HG03095 (cell line): ENCODE measurements around the gene DSTN.

Experiments used
- ATAC-seq: cut with Tn5 transposase; IDR thresholded peaks from one replicate; pipeline ENCODE4 v1.9.1; 2021; ENCODE audit warnings: moderate library complexity; ENCODE audit not compliant: unreplicated experiment

DSTN gene

DNA sequence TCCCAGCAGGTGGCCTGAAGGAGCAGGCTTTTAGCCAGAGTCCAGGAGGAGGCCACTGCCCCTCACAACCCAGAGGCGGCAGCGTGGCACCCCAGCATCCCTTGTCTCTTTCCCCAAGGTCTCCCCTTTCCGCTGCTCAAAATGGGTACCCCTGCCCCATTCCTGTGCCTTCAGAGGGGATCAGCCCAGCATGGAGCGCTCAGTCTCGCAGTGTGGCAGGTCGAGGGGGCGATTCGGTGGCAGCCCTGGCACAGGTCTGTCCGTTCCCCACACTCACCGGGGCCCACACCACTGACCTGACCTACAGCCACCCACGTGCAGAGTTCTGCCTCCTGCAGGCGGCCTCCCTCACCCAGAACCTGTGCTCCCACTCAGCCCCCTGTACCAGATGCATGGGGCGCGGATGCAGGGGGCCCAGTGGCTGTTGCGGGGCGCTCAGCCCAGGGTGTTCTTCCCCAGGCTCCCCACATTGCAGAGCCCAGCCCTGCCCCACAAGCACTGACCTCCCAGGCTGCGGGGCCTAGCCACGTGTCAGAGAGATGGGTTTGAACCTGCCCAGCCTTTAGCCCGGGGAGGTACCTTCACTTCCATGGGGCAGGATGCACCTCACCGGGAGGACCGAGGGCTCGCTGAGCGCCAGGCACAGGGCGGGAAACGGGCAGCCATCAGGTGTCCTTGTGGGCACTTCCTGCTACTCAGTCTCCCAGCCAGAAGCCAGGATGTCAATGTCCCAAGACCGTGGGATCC lies 41.8 kb downstream of the DSTN start:
- ATAC-seq, result no peak

DNA sequence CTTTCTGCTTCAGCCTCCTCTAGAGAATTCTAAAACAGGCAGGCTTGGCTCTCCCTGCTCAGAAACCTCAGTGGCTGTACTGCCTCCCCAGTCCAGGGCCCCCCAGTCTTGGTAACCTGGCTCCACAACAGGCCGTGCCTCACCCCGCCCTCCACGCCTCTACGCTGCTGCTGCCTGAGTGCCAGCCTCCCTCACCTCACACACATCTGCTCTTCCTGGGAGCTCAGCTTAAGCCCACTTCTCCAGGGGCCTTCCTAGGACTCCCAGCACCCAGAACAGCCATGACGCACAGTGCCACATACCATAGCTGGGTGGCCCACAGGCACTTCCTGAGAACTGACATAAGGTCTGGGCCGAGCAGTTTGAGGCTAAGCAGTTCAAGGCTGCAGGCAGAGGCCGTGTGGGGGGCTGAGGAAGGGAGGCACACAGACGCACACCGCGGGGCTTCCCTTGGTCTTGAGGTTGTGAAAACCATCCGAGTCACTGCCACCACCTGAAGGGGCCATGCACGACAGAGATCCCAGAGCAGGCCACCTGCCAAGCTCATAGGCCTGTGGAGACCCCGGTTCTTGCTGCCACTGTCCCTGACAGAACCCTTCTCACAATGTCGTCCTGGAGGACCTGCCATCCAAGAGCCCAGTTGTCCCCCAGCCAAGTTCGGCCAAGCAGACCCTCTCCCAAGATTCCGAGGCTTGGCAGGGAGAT lies 42.6 kb downstream of the DSTN start:
- ATAC-seq, result no peak

DNA sequence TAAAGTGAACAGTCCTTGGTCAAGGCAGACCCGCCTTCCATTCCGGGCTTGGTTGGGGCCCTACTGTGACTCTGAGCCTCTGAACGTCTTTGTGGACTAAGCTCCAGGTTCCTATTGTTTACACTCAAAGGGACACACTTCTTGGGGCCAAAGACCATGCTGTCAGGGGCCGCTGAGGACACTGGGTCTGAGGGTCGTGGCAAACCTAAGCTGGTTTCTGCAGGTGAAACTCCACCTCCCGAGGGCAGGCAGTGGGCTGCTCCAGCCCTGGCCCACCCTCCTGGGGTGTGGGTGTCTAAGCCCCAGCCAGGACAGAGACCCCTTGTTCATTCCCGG lies 43.1 kb downstream of the DSTN start:
- no peak for ATAC-seq

DNA sequence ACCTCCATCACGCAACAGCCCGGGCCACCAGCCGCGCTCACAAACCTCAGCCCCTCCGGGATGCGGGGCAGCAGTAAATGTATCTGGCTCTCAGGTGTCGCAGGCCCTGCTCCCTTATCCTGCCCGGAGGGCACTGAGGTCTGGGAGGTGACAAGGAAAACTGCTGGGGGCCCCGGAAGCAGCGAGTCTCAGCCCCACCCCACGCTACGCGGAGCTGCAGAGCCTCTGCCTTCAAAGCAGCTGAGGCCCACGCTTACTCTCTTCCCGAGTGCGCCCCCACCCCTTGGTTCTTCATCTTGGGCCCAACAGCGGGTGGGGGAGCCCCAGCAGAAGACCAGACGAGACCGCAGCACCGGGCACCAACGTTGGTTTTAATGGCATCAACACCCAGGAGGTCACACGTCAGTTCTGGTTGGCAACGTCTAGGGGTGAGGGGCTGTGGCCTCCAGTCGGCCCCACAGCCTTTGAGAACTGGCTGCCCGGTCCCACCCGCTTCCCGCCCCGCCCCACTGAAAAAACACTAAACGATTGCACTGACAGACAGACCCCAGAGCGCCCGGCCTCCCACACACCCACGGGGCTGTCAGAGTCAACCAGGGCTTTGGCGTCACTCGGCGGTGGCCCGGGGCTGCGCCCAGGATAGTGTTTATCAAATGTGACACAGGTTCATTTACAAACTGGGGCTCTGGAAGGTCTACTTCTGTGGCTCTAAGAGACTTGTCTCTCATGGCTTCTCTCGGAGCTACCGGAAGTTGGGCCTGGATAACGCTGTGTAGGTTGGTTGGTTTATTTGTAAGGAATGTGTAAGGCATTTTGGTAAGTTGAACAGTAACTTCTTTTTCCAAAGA lies 43.7 kb downstream of the DSTN start:
- ATAC-seq, result no peak

DNA sequence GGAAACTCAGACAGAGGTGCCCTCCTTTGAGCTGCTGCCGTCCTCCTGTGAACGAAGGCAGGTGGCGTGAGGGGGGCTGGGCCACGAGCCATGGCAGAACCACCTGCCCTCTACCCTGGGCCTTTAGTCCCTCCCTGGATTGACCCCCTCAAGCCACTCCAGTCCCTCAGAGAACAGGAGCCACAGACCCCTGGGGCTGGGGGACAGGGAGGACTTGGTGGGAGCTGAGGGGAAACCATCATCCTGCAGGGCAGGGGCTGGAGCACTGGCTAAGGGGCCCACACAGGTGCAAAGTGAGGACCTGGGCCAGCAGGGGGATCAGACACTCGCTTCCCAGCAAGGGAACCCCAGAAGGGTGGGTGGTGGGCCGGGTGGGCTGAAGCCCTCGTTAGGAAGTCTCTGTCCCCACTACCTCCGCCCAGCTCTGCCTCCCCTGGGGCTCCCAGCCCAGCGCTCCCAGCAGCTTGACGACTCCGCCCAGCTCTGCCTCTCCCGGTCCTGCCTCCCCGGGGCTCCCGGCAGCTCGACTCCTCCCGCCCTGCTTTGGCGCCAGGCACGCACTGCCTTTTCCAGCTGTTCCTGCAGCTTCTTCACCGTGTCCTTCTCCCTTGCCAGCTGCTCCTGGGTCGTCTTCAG lies 44.4 kb downstream of the DSTN start:
- no peak for ATAC-seq

DNA sequence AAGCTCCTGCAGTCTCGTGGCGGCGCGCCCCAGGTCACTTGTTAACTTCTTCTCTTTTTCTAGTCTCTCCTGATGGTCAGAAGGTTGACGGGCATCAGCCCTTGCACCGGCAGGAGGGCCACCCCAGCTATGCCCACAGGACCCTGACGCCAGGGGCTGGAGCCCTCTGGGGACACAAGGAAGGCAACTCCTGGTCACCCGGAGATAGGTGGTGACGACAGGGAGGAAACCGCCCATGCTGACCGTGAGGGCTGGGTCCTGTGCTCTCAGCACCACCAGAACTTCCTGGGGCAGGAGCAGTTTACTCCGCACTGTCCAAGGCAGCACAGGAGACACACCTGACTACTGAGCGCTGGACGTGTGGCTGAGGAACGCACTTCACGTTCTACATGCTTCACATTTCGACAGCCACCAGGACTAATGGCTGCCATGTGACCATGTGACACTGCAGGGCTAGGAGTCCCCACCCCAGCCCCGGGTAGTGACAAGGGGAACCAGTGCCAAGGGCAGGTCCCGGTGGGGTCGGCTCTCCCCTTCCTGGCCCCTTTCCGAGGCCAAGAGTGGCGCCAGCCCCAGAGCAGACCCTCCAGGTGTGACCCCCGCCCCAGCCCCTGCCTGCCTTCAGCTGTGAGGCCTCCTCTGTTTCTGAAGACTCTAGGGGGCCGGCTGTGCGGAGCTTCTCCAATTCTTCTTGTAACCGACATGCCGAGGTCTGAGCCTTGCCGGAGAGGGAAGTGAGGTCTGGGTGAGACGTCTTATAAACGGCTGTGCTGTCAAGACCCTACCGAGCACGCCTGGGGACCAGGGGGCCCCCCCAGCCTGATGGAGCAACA lies 45.2 kb downstream of the DSTN start:
- no peak for ATAC-seq

DNA sequence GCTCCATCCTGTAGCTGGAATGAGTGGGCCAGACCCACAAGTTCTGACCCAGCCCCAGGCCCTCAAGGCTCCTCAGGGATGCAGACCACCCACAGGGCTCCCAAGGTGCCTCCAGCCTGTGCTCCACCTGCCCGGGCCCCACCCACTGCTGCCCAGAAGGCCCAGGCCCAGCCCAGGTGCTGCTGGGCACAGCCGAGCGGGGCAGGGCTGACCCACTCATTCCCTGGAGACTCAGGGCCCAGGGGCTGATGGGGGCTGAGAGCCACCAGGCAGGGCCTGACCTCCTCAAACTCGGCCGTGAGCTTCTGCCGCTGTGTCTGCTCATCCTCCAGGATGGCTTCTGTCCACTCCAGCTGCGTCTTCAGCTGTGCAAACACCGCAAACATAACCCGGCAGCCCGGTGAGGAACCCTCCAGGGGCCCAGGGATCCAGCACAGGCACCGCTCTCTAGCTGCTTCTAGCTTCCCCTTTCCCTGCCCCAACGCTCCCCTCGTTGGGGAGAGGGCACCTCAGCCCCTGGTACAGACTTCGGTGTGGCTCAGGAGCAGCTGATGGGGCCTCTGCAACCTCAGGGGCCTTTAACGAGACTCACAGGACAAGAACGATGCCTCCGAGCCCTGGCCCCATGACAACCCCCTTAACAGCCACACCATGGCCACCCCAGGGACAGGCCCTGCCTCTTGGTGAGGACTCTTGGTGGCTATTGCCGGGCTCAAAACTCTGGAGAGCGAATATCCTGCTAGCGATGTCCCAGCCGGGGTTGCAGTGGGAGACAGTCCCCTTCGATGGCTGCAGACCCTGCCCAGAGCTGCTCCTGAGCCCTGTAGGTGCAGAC lies 46.0 kb downstream of the DSTN start:
- no peak for ATAC-seq

DNA sequence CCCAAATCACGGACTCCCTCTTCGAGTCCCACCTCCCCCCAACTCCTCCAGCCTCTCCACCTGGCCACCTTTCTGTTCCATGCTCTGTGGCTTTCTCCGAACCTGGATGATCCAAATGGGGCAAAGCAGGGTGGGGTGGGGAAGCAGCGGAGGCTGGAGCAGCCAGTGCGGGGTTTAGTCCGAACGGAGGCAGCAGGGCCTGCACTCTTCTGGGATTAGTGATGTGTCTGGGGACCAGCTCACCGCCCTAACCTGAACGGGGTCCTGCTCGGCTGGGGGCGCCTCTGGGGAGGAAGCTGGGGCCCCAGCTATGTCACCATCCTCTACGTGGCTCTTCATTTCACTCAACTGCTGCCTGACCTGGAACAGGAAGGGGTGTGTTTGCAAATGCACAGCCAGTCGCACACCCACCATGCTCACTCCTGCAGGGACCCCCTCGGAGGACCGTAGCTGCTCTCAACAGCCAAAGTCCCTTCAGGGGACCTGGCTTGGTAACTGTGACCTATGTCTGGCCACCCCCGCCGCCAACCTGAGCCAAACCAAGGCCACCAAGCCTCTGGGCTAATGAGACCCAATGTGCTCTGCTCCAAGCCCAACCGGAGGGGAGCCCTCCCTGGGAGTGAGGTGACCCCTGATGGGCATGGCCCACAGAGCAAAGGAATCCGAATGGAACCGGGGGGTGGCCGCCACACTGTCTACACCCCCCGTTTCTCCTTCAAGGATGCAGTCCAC lies 46.8 kb downstream of the DSTN start:
- no peak for ATAC-seq

DNA sequence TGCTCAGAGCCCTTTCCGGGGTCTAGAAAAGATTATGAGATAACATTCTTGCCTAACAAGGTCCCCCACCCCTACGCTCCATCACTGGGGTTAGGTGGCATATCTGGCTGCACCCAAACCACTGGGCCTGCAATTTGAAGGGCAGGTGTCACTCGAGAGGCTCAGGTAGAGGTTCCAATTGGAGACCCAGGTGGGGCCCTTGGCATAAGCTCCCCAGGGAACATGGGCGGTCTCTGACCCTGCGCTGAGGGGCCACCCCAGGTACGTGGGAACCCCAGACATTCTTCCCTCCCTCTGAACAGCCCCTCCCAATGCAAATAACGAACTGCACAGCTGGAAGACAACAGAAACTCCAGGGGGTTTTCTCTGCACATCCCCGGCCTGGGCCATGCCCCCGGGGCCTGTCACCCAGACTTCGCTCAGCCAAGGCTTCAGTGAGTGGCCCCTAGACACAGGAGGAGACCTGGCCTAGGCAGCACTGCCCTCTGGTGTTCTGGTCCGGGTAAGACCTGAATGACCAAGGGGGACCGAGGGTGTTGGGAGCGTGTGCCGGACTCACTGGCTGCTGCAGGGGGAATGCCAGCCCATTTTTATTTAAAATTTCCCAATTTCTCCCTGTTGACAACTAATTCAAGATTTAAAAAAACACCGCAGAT lies 47.5 kb downstream of the DSTN start:
- ATAC-seq, result no peak

DNA sequence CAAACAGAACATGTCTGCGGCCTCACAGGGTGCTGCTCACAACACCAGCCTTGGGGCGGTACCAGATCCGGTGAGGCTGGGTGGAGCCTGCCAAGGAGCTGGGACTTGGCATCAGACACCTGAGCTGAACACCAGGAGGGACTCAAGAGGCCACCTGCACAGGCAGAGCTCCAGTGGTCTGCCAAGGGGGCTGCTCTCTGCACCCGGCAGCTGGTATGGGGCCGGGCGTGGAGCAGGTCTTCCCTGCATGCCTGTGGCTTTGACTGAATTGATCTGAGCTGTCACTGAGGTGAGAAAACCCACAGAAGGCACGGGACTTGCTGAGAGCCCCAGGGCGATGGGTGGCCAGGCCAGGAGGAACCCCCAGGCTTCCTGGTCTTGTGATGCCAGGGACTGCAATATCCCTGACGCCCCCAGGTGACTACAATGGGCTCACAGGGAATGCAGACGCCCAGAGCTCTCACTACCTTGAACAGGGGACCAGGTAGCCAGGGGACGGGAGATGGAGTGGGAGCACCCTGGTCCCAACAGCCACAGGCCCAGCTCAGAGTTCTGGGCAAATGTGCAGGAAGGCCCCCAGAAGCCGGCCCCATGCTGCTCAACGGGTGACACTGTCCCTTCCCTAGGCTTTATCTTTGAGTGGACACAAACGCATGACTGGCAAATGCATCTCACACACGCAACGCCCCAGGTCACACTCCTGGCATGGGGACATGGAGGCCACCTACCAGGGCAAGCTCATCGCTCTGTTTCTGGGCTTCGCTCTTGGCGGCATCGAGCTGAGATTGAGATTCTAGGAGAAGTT lies 48.2 kb downstream of the DSTN start:
- ATAC-seq, result no peak

DNA sequence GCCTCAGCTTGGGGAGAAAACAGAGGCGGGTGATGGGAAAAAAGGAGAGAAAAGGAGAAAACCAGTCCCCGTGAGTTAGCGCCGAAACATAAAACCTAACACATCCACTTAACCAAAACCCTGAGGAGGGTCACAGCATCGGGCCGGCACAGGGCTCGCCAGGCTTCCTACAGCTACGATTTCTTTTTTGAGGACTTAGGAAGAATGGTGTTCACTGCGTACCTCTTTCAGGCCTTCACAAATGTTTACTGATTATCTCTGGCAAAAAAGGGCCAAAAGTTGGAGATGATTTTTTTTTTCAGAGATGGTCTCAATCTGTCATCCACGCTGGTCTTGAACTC lies 48.8 kb downstream of the DSTN start:
- no peak for ATAC-seq

DNA sequence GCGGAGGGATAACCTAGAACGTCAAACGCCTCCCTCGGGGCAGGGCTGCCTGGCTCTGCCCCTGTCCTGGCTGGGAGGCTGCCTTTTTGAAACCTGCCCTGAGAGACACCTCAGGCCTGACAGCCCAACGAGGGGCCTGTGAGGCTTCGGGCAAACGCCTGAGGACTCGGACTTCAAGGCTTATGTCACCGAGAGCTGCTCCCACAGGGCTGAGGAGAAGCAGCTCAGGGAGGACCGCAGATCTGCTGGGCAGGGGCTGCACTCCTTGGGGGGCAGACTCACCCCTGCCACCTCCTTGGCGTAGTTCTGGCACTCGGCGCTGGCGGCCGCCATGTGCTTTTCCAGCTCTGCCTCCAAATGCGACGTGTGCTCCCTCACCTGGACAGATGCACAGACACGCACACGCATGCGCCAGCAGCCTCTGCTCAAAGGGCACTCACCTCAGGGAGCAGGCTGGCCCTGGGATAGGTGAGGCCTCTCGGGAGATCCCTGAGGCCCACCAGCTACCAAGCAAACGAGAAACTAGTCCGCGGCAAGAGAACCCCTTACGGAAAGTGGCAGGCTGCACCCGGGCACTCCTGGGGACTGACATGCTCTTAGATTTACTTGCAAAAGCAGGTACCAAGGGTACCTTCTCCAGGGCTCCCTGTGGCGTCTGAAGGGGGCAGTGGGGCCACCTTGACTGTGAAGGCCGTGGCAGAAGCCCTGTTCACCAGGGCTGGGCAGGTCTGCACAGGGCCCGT lies 49.6 kb downstream of the DSTN start:
- no peak for ATAC-seq

DNA sequence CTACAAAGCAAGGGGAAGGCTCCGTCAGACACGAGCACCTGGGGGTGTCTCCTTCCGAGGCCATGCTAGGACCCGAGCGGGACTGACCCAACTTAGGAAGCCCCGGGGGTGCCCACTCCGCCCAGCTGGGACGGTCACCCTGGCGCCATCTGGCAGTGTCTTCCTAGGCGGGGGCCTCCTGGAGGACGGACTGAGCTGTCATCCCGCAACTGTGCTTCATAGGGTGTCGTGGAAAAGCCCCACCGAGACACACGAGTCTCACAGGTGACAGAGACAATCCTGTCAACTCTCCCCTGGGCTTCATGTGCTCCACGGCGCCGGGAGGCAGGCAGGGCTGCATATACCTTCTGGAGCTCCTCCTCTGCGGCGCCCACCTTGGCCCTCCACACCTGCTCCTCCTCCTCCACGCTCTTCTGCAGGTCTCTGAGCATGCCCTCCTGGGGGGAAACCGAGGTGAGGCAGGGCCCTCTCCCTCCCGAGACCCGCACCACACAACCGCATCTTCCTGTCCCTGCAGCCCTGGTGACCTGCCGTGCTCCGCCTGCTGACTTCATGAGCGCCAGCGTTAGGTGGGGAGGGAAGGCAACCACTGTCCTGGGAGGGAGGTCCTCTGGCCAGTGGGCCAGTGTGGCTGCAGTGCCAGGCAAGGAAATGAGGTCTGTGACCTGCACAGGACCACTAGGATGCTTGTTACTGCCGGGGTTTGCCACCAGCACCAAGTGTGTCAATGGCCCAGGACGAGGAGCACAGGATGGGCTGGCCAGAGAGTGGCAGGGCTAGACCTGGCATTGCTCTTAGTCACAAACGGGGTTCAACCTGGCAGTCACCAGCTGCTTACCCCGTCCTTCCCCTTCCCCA lies 50.7 kb downstream of the DSTN start:
- ATAC-seq, result no peak

DNA sequence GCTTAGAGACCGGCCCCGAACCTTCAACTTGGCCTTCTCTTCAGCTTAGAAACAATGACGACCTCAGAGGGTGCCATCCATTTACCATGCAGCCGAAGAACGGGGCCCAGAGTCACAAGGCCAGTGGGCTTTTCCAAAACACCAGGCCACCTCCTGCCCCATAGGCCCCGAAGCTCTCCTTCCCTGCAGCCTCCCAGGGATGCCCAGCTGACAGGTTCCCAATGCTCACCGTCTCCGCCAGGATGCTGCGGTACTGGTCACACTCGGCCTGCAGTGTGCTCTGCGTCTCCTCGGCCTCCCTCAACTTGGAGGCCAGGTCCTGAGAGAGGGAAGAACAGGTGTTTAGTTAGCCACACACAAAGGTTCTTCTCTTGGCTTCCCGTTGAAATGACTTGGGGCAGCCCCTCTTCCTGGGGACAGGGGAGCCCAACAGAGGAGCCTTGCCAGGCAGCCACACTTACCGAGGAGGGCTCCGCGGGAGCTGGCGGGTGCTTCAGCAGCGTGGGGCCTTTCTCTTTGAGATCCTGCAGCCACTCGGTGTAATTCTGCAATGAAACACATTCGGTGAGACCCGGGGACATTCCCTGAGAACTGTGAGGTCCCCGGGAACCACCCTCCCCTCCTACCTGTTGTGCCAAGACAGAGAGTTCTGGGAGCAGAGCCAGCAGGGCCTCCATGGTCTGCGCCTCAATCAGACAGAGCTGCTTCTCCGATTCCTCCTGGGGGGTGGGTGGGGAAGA lies 51.5 kb downstream of the DSTN start:
- ATAC-seq, result no peak

DNA sequence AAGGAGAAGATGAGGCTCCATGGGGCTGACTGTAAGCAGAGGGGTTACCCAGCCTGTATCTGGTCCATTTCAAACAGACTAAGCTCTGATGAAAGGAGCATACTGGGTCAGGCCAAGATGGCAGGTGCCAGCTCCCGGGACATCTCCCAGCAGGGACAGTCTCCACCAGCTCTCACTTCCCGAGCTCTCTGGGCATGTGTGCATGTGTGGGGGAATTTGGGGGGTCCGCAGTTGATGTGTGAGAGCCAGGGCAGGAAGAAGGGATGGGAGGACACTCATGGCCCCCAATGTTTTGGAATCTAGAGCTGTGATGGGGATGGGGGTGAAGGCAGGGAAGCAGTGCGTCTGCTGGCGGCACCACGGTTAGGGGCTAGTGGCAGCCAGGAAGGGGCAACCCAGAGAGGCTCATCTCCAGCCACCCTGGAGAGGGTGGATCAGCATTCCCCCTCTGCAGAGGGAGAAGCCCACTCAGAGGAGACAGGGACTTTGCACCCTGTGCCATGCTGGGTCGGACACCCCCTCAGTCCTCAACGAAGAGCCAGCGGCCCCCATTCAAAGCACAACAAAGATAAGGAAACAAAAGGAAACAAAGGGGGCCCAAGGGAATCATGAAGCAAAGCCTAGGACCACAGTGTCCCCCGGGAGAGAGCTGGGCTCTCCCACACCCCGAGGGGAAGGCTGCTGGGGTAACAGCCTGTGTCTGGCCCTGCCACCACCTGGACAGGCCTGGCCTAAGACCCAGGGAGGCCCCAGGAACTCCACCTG lies 52.4 kb downstream of the DSTN start:
- no peak for ATAC-seq
